GM21515 (cell line): ENCODE data around the gene FSIP1.

ENCODE experiments used
- ATAC-seq: cut with Tn5 transposase; IDR thresholded peaks from one replicate; pipeline ENCODE4 v1.9.1; 2021; ENCODE audit not compliant: unreplicated experiment

Gene FSIP1

DNA sequence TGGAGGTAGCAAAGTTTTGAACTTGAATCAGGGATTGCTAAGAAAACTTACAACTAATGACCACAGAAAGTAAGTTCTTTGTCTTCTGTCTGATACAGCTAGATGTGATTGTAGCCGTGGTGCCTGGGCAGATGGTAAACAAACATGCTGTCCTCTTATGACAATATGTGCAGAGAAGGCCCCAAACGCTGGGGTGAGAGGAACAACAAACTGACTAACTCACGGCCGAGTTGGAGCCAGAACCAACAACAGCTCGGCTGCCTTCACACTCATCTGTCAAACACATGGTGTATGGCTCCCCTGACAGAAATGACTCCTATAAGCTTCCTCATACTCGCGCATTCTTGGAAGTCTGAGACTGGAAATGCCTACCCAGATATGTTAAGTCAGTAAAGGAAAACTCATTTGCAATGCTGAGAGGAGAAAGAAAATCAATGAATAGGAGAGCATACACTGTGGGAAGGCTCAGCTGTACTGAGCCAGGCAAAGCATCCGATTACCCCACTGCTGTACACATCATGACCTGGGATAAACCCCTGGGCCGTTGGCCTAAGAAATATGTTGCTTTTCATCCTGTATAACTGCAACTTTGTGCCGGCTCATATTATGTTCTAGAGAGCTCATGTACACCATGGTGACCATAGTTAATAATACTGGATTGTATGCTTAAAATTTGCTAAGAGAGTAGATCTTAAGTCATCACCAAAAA lies 196.1 kb downstream of the FSIP1 start:
- ATAC-seq, result no peak

DNA sequence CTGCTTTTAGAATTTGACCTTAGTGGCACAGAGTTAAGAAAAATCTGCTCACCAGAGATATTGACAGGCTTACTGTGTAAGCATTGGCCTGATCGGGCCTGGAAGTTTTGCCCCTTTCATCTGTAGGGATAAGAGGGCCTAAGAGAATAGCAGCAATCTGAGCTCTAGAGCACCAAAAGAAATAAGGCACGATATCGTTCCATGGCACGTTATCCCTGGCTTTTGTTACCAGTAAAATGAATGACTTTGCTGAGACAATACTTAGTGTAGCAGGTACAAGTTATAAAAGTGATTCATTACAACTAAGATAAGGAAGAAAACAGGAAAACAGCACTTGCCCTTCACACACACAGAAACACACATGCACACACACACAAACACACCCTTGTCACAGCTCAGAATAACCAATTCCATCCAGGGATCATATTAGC lies 196.8 kb downstream of the FSIP1 start:
- ATAC-seq, result no peak

DNA sequence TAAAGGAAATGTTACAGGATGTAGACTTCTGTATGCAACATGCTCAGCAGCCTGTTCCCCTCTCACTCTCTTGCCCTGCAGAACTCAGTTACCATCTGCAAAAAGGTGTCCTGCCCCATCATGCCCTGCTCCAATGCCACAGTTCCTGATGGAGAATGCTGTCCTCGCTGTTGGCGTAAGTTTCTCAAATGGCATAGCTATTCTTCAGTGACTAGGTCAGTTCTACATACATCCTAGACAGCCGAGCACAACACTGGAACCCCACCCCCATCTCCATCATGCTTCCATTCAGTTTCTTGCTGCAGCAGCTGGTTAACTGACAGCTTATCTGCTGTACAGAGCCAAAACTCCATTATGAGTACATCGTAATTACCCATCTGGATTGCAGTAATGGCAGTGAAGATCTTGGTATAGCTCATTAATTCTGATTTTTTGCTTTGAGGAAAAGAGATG lies 197.2 kb downstream of the FSIP1 start:
- ATAC-seq, result no peak

DNA sequence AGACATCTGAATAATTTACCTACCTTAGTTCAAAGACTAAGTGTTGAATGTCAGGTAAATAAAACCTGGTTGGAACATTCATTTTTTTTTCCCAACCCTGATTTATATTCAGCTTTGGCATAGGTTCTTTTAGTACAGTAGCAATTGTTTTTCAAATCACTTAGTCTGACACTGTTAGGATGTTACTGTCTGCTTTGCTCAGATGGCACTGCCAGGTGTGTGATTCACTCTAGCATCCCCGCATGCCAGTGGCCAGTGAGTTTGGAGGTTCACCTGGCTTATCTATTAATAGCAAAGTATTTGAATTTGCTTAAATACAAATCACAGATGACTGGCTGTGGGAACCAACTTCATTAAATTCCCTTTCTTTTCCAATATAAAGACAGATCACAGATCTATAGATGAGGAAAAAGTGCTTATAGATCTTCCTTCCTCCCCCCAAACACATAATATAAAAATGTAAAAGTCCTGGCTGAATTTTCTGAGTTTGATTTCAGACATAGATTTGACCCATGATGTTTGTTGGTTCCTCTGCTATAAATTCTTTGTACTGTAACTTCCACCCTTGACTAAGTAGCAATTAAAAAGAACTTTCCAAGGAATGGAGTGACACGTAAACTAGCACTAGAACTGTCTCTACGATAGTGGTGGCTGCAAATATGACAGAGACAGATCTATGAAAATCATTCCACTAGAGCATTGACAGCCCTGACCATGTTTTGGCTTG lies 197.8 kb downstream of the FSIP1 start:
- ATAC-seq, result no peak

DNA sequence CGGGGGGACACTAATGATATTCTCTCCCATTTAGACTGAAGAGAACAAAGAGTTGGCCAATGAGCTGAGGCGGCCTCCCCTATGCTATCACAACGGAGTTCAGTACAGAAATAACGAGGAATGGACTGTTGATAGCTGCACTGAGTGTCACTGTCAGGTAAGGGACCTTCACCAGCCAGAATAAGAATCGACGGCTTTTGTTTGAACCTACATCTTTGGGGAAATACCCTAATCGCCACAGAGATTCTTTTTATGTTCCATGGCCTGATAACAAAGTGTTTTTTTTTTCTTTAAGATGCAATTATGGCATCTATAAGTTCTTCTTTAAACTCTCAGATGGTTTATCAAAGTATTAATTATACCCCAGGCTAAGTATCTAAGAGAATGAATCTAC lies 198.4 kb downstream of the FSIP1 start:
- no peak for ATAC-seq

DNA sequence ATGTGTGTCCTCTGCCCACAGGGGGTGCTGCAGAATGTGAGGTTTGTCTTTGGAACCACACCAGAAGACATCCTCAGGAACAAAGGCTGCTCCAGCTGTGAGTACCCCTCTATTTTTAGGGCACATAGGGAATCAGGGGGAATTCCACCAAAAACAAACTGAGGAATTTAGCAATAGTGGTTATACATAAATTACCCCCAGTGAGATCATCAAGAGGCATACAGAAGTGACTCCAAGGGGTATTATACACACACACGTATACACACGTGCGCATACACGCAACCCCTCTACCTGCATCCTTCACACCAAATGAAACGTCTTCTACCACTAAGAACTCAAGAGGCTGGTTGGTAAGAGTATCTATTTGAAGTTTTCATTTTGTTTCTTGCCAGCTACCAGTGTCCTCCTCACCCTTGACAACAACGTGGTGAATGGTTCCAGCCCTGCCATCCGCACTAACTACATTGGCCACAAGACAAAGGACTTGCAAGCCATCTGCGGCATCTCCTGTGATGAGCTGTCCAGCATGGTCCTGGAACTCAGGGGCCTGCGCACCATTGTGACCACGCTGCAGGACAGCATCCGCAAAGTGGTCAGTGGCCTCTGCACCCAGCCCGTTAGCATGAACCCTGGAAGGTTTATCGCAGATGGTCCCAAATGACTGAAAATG lies 198.9 kb downstream of the FSIP1 start:
- no peak for ATAC-seq

DNA sequence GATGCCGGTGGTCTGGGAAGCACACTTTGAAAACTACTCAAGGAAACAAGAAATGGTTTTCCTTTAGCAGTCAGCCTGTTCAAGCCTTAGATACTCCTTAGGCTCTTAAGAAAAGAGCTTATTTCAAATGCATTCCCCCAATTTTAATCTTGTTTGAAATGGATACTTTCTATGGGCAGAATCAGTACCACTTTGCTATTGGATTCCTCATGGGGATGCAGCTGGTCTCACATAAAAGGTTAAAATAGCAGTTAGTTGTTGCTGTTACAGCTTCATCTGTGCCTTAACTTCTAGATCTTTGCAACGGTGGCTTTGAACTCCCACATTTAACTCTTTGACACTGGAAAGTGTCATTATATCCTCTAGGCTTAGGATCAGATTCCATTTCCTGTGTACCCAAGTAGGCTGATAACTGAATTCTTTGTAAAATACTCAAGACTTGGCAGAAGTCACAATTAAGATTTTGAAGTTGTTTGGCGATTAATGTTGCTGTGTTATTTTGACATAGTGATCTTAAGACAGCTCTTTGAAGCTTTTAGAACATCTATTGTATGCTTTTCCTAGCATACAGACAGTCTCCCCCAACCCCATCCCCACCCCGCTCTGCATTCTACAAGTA lies 199.6 kb downstream of the FSIP1 start:
- no peak for ATAC-seq

DNA sequence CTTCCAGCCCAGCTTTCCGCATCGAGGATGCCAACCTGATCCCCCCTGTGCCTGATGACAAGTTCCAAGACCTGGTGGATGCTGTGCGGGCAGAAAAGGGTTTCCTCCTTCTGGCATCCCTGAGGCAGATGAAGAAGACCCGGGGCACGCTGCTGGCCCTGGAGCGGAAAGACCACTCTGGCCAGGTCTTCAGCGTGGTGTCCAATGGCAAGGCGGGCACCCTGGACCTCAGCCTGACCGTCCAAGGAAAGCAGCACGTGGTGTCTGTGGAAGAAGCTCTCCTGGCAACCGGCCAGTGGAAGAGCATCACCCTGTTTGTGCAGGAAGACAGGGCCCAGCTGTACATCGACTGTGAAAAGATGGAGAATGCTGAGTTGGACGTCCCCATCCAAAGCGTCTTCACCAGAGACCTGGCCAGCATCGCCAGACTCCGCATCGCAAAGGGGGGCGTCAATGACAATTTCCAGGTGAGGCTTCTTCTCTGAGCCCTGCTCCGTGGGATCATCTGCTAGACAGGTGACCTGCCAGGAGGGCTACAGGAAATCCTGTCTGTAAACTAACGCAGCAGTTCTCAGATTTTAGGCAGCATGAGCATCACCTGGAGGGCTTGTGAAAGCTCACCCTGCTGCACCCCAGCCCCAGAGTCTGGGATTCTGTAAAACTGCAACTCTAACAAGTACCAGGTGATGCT lies 200.2 kb downstream of the FSIP1 start:
- no peak for ATAC-seq

DNA sequence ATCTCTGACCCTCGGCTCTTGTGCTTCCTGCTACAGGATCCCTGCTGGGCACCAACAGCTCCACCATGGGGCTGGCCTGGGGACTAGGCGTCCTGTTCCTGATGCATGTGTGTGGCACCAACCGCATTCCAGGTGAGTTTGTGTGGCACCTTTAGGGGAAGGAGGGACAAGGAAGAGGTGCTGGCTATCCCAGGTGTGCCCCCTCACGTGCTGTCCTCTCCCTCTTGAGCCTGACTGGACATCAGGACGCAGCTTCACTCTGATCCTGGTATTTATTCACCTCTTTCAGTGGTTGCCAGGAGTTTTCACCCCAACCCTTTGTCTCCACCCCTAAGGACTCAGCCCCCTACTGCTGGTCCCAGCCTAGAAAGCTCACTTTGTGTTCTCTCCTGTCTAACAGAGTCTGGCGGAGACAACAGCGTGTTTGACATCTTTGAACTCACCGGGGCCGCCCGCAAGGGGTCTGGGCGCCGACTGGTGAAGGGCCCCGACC lies 200.8 kb downstream of the FSIP1 start:
- ATAC-seq, result no peak

DNA sequence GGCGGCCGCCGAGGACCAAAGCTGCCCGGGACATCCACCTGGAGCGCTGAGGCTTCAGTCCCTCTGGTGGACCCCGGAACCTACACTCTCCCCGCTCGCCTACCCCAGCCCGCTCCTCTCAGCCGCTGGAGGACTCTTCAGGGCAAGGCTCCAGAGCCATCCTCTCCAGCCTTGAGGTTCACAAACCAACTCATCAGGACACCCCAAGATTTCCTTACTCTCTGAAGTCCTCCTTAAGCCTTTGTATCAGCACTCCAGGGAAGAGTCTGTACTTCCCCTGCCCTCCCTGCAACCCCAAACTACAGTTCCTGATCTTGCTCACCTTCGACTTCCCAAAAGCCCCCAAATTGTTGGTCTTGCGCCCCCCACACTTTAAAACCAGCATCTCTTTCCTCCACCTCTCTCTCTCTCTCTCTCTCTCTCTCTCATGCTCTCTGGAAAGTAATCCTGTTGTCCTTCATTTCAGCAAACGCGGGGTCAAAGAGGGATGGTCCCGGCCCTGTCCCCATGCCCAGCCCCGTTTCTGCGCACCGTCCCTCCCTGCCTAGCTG lies 201.3 kb downstream of the FSIP1 start:
- ATAC-seq, result no peak

DNA sequence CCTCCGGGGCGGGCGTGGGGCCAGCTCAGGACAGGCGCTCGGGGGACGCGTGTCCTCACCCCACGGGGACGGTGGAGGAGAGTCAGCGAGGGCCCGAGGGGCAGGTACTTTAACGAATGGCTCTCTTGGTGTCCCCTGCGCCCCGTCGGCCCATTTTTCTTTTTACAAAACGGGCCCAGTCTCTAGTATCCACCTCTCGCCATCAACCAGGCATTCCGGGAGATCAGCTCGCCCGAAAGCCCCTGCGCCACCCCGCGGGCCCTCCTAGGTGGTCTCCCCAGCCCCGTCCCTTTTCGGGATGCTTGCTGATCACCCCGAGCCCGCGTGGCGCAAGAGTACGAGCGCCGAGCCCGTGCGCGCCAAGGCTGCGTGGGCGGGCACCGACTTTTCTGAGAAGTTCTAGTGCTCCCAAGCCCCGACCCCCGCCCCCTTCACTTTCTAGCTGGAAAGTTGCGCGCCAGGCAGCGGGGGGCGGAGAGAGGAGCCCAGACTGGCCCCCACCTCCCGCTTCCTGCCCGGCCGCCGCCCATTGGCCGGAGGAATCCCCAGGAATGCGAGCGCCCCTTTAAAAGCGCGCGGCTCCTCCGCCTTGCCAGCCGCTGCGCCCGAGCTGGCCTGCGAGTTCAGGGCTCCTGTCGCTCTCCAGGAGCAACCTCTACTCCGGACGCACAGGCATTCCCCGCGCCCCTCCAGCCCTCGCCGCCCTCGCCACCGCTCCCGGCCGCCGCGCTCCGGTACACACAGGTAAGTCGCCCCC lies 202.0 kb downstream of the FSIP1 start, which contains the start of gene THBS1:
THBS1 (plus strand) TSS at position 595 of the 757 bp plus-strand sequence. CDS start 779 bp downstream, outside the sequence.
- peak; percentile 15 for ATAC-seq

DNA sequence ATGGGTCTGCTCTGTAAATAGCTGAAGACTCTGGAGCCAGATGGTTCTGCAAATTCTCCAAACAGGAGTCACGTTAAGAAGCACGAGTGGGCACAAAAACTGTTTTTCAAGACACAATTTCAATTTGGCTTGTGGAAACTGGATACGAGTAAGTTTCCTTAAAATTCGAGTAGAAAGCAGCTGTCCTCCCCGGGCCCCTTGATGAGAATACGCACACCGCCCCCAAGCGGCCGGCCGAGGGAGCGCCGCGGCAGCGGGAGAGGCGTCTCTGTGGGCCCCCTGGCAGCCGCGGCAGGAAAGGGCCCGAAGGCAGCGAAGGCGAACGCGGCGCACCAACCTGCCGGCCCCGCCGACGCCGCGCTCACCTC lies 202.5 kb downstream of the FSIP1 start:
- ATAC-seq, result peak; percentile 84

DNA sequence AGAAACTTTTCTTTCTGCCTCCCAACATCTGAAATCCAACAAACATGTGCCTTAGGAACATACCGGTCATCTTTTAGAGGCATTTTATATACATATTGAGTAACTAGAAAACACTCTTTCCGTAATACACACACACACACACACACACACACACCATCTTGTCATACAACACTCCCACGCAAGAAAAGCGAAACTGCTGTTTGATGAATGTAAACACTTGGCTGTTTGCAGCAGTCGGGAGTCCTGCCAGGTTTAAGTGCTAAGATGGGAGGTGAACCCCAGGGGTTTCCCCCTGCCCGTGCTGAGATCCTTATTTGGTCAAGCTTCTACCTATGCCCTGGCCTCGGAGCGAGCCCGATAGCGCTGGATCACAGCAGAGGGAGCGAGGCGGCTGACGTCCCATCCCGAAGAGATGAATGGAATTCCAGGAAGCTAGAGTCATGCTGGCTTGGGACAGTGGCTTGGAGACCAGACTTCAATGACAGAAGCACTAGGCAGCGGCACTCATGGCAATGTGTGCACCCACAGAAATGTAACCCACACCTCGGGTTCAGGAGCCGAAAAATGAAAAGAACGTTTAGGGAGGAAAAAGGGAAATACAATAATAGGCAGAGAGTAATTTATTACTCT lies 203.0 kb downstream of the FSIP1 start:
- ATAC-seq, result no peak

DNA sequence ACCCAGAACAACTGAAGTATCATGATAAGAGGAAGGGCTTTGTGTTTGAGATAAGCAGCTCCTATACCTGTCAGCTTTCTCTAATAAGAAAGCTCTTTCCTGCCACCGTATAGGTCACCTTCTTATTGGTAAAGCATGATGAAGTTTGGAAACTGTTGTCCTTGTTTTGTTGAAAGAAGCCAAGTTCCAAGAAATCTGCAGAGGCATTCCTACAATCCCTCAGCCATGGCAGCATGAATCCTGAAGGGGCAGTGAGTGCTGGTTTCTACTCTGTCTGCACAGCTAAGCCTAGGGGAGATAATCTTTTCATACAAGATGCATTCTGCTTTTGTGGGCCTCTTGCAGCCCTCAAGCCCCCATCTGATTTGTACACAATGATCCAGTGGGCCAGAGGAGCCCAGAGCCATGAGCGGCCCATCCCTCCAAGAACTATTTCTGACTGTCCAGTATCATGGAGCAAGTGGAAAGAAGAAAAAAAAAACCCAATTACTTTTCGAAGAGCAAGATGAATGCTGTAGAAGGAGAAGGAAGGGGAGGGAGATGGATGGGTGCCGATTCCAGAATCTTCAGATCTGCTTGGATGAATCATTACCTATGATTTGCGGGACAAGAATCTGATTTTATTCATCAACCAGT lies 203.7 kb downstream of the FSIP1 start:
- no peak for ATAC-seq

DNA sequence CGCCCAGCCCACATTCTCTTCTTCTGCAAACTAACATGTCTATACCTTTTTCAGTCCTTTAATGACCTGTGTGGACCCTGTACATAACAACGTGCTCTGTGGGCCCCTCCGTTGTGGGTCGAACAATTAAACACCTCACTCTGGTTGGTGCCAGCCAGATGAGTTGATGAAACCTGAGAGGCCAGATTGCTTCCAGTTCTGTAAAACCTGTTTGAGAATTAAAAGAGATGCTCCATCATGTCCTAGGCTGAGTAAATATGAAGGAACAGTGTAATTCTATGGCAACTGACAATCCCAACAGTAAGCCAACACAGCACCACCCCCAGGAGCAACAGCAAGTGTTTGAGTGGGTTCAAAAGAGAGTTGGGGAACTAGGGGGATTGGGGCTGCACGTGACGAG lies 207.5 kb downstream of the FSIP1 start:
- no peak for ATAC-seq

DNA sequence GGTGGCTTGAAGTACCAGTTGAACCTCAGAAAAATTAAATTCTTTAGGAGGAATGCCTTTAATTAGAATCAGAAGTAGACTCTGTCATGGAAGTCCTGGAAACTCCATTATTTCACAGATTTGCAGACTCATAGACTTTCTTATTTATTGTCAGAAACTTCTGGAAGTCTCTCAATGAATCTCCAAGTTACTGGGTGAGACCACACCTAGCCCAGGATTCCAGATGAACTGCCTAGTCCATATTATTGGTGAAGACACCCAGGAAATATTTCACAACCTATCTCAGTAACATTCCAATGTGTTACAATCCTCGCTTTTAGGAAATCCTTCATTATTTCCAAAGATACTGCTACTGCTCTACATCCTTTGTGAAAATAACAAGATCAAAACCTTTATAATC lies 208.2 kb downstream of the FSIP1 start:
- ATAC-seq, result no peak

DNA sequence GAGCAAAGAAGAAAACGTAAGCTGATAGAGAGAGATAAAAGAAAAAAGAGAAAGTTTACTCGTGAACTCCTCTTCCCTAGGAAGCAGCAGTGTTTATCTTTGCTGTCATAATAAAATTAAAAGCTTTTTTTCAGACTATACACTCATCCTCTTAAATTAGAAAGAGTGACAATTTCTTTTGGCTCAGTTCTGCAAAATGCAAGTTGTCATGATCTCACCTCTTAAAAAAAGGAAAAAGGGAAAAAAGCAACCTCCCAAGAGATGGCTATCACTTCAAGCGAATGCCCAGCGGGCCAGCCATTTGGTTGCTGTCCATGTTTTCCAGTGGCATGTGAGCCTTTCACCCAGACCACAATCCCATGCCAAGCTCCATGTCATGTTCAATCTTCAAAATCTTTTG lies 208.8 kb downstream of the FSIP1 start:
- ATAC-seq, result no peak

DNA sequence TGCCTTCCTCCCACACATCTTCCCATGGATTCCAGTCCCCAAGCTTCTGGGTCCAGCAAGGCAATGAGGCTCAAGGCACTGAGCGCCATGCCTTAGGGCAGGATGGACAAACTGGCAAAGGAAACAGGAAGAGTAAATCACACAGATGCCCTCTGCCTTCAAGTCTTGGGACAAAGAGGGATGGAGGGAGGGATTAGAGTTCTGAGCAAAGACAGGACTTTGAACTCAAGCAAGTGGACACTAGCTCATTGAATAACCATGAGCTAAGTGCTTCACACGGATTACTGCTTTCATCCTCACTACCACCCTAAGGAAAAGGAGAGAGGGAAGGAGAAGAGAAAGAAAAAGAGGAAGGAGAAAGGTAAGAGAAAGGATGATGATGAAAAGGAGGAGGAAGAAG lies 209.4 kb downstream of the FSIP1 start:
- ATAC-seq, result no peak

DNA sequence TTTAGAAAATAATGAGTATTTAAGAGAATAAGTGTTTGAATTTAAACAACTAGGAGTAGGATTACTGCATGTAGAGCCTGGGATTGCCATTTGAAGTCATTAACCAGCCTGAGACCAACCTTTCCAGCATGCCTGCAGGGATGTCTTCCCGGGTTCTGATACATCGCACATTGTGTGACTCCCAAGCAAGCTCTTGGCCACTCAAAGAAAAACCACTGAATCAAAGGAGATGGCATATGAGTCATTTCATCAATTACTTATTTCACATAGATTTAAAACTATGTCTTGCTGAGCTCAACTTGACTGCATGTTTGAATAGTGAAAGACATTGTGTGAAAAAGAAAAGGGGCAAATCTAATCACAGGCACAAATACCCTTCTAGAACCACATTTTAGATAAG lies 216.8 kb downstream of the FSIP1 start:
- no peak for ATAC-seq
